GM12801 (cell line): ENCODE data around the gene BBS2.

Experiments
- CTCF ChIP-seq: IDR thresholded peaks from one replicate; pipeline ENCODE4 v1.5.1; 2011; ENCODE audit warnings: control low read depth; ENCODE audit not compliant: insufficient read length; ENCODE audit errors: extremely low read depth

Gene BBS2

GRCh38 chr16:56457927-56458470 lies 61.8 kb downstream of the BBS2 start:
- no peak for TF ChIP-seq CTCF

- no peak for TF ChIP-seq CTCF
These were observed 67.8 kb downstream of the BBS2 start for GRCh38 chr16:56451753-56452689.

GRCh38 chr16:56450986-56451752 lies 68.7 kb downstream of the BBS2 start, which contains the start of the genes NUDT21 and OGFOD1:
Gene NUDT21 (minus strand): TSS chr16:56451332. CDS start chr16:56451202, 130 bp downstream.
Gene OGFOD1 (plus strand): TSS chr16:56451554. CDS start chr16:56451613, 59 bp downstream.
- no peak for TF ChIP-seq CTCF

- TF ChIP-seq CTCF: no peak
These were observed 69.4 kb downstream of the BBS2 start for GRCh38 chr16:56450275-56450985.

GRCh38 chr16:56448005-56448404 lies 71.8 kb downstream of the BBS2 start:
- no peak for TF ChIP-seq CTCF

GRCh38 chr16:56447286-56447685 lies 72.5 kb downstream of the BBS2 start:
- TF ChIP-seq CTCF: no peak

GRCh38 chr16:56438038-56438437 lies 81.8 kb downstream of the BBS2 start:
- TF ChIP-seq CTCF: no peak
